Raji (cell line): Measurements from ENCODE around the gene NDUFS7.

ENCODE experiments used
- POLR2A ChIP-seq: IDR thresholded peaks from 2 replicates; pipeline ENCODE4 v1.6.1; 2011; ENCODE audit warnings: low read depth, low read length, control low read depth; ENCODE audit not compliant: insufficient read depth

The NDUFS7 gene

DNA sequence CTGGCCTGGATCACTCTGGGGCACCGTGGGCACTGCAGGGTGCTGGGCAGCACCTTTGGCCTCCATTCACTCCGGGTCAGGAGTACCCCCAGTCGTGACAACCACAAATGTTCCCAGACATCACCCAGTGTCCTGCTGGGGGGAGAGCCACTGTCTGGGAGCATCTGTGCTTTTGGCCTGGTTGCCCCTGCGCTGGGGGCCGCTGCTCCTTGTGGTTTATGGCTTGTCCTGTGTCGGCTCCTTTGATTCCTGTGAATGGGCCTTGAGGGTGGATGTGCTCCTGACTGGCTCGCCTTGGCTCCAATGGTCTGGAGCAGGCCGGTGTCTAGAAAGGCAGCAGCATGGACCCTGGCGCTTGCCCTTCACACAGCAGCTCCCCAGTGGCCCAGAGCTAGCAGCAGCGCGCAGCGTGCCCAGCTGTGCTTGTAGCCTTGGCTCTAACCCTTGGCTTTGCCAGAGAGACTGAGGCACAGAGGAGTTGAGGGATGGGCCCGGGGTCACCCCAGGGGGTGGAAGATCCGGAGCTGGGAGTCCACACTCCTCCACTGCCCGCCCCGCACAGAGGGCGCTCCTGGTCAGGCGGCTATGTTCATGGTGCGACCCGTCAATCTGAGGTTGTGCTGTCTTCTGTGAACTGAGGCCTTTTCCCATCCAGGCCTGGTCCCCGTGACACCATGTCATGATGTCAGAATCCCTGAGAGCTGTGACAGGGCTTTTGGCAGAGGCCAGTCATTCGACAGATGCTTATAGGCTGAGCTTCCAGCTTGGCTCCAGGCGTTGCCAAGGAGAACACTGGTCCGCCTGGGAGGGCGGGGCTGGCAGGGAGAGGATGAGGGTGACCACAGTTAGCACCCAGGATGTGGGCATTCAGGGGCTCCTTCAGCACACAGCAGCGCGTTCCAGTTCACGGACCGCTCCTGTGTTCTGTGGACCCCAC is 27.8 kb downstream of the NDUFS7 start:
- no peak for TF ChIP-seq POLR2A

DNA sequence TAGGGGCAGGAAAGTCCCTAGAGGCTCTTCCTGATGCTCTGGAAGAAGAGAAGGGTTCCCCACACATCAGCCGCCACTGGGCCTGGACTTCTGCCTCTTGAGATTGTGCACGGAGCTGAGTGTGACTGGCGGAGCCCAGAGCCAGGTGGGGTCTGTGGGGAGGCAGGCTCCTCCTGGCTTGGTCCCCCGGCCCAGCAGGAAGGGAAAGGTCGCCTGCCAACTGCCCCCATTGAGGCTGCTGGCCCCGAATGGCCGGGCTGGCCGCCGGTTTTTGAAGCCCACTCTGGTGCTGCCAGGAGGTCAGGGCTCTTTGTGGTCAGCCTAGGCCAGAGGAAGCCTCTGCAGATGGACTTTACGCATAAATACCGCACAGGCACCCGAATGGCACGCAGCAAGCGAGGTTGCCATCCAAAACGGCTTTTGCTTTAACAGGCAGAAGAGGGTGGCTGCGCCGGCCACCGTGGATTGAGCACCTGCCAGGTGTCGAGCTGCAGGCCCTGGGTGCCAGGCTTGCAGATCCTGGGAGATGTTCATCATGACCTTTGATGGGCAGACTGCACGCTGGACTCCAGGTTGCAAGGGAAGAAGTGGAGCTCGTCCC is 28.7 kb downstream of the NDUFS7 start:
- TF ChIP-seq POLR2A = no peak

DNA sequence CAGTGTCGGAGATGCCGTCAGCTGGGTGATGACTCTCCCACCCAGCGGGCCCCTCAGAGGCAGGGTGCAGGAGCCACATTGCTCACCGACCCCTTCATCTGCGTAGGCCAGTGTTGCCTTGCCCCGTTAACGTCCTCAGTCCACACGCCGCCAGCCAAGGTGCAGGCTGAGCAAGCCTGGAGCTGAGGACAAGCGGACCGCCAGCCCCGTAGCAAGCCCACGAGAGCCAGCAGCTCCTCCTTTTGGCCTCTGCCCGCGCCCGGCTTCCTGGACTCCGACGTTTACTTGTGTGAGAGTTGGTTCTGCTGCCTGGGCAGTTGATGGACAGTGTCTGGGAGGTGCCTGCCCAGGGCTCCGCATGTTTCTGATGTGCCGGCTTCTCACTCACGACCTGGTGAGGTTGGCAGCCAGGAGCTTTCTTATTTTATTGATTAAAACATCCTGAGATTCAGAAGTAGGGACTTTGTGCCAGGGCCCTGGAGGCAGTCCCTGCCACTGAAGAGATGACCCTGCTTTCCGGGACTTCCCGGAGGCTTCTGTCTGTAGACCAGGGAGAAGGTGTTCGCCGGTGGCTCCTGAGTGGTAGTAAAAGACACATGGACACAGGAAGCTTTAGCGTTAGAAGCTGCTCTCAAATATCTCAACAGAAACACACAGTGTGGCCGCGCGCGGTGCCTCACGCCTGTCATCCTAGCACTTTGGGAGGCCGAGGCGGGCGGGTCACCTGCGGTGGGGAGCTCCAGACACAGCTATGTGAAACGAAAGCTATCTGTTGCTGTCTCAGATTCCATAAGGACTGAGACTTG is 29.5 kb downstream of the NDUFS7 start:
- no peak for TF ChIP-seq POLR2A

DNA sequence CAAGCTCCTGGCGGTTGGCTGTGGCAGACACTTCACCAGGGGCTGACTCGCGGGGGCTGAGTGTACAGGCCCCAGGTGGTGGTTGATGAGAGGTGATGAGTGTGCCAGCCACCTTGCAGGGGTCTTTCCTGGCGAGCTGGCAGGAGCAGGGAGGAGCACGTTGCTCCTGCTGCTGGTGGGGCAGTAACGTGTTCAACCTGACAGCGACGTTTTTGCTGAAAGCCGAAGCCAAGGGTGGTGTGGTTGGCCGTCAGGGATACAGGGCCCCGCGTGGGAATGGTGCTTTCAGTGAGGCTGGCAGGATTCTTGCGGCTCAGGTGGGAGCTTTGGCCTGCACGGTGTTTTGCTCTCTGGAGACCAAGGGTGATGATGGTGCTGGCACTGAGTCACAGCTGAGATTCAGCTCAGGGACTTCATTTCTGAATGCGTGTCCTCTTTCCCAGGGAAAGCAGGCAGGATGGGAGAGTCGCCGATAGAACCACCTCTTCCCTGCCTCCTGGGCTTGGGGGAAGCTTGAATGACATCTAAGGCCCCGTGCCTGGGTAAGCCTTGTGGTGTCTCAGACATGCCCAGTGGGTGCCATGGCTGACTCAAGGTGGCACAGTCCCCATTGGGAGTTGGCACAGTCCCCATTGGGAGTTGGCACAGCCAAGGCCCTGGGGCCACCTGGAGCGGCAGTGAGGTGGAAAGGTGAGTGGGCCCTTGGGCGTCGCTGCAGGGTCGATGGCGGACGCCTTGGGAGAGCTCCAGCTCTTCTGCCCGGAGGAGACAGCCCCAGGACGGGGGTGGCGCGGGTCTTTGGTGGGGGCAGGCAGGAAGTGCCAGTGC is 32.5 kb downstream of the NDUFS7 start:
- no peak for TF ChIP-seq POLR2A

DNA sequence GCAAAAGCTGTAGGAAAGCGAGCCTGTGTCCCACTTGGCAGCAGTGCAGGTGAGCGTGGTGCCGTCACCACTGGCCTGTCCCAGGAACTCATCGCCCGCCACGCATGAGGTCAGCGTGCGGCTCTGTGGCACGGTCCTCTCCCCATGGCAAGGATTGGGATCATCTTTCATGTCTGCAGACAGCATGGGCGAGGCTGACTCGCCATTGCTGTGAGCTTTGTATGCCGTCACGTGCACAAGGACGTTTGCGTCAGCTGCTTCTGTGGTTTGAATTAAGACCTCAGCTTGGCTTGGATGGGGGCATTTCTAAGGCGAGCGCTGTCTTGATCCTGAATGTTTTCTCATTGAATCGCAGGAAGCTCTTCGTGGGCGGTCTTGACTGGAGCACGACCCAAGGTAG is 33.4 kb downstream of the NDUFS7 start:
- TF ChIP-seq POLR2A = no peak

DNA sequence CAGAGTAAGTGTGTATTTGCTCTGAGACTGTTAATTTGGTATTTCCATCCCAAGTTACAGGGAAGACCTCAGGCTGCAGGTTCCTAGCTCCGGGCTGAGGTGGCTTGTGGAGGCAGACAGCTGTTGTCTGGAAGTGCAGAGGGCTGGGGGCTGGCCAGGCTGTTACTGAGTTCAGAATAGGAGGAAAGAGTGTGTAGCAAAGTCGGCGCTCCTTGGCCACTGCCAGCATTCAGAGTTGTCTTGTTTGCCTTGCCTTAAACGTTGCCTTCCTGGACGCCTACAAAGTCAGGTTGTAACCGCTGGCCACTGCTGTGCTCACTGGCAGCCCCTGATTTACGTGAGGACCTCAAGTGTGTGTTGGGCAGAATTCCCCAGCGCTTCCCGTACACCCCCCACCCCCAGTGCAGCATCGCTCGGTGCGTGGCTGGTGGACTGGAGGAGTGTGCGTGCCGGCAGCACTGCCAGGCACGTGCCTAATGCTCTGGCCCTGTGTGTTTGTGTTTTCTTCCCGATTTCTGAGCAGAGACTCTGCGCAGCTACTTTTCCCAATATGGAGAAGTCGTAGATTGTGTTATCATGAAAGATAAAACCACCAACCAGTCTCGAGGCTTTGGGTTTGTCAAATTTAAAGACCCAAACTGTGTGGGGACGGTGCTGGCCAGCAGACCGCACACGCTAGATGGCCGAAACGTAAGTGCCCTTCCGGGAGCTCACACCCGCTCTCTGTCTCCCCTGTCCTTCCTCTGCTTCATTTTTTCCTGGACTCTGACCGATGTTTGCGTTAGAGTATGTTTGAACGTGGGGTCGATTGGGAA is 34.2 kb downstream of the NDUFS7 start:
- TF ChIP-seq POLR2A = no peak

DNA sequence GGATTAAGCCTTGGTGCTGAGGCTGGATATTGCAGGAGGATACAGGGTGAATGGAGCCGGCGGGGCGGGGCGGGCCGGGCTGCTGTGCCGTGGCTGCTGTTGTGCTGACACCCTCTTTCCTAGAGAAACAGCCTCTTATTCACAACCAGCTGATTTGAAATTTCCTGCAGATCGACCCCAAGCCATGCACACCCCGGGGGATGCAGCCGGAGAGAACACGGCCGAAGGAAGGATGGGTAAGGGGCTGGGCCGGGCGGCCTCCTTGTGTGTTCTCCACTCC is 34.7 kb downstream of the NDUFS7 start:
- no peak for TF ChIP-seq POLR2A

DNA sequence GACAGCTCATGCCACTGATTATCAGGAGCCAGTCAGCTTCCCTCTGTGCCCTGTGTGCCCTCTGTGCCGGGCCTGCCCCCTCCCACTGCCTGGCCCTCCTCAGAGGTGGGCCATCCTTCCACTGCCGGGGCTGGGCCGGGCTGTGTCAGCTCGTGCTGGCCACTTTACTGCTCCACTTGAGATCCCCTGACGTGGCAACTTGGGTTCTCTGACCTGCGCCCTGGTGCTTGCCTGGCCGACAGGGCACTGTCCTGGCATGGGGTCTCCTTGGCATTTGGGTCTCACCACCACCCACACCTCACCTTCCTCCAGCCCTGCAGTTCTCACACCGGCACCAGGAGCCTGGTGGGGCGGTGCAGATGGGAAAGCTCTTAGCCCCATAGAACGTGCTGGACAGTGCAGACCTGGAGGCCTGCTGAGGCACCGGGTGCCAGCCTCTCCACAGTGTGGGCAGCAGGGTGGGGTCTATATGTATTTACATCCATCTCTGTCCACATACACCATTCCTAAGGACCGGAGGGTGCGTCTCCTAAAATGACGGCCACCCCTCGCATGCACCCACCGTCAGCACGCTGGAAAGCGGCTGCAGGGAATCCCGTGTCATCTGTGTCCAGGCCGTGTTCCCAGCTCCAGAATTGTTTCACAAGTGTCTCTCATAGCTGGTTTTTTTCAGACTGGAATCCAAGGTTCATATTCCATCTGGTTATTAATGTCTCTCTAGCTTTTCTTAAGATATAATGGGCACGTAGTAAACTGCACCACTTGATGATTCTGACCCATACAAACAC is 35.4 kb downstream of the NDUFS7 start:
- TF ChIP-seq POLR2A = no peak

DNA sequence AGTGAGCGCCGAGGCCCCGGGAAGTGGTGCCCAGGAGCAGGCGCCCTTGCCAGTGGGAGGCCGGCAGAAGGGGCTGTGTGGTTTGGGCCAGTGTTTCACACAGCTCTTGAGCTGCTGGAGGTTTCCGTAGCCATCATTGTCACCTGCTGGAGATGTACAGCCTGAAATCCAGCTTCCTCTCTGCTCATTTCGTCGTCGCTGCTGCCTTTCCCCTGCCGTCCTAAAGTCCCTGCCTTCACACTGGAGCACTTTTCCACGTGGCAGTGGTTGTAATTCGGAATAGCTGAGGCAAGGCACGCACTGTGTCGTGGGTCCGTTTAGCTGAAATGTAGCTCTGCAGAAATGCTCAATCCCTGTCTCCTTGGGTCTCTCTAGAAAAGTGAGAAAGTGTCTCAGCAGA is 36.9 kb downstream of the NDUFS7 start:
- TF ChIP-seq POLR2A = no peak

DNA sequence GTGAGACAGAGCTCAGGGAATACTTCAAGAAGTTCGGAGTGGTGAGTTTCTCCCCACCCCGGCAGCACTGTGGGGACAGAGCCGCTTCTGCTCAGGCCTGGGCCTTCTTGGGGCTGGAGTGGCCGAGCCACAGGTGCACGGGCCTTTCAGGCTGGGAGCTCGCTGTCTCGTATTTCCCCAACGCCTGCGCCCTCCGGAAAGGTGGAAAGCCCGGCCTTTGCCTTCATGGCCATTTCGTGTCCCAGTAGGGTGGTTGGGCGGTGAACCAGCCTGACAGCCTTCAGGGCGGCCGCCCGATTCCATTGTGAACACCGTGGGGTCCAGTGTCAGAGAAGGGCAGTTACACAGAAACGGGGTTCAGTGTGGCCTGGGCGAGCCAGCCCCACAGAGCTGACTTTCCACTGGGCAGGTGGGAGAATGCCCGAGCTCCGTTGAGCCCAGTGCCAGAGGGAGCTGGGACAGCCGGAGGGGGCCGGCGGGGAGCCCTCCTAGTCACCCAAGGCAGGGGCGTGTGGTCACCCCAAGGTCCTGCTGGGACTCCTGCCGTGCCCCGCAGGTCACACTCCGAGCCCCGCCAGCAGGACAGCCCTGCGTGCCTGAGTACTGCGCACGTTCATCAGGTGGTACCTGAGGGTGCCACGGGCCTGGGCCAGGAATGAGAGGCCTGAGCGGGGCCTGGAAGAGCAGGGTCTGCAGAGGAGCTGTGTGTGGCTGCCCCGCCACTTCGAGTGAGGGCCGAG is 37.7 kb downstream of the NDUFS7 start:
- TF ChIP-seq POLR2A = no peak

DNA sequence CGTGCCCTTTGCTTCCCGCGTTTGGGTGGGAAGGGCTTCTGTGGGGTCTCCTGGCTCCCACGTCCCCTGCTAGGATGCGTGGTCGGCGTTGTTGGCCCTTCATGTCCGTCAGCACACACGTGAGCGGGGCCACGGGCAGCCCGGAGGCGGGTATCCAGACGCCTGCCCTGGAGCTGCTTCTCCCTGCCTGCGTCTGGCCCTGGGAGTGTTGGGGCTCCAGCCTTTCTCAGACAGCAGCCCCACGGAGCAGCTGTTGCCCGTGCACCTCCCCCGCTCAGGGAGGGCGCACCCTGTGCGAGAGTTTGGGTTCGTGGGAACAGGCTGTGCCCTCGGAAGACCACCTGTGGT is 38.2 kb downstream of the NDUFS7 start:
- TF ChIP-seq POLR2A = no peak

DNA sequence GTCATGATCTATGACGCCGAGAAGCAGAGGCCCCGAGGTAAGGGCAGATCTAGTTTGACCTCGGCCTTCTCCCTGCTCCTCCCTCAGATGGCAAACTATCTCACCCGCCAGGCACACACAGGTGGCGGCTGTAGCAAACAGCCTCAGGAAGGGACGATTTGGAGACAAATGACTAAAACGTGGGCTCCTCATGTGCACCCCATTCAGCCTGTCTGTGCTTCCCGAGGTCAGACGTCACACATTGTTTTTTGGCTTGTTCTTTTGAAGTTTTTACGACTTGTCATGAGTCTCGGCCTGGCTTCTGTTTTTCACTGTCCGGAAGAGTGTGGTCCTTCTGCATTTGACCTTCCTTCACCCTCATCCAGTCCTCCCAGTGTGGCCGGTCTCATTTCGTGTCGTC is 38.7 kb downstream of the NDUFS7 start:
- no peak for TF ChIP-seq POLR2A

DNA sequence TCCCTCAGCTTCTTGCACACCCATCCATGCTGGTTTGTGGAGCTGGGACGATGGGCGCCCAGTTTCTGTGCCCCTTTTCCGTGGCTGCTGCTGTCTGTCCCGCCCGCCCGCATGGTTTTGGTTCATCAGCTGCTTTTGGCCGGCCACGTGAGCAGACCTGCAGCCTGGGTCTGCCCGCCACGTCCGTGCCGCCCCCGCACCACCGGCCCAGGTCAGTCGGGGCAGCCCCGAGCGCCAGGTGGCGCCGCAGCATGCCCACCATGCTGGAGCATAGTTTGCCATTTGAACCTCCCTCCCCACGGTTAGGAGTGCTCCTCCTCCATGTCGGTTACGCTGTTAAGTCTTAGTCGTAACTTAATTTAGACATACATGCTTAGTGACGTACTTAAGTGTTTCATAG is 39.2 kb downstream of the NDUFS7 start:
- no peak for TF ChIP-seq POLR2A
